ENCODE data around the gene MAP4K4.
A peak's percentile ranks its signal among the peaks of the same experiment; 100 is the strongest.

DNA sequence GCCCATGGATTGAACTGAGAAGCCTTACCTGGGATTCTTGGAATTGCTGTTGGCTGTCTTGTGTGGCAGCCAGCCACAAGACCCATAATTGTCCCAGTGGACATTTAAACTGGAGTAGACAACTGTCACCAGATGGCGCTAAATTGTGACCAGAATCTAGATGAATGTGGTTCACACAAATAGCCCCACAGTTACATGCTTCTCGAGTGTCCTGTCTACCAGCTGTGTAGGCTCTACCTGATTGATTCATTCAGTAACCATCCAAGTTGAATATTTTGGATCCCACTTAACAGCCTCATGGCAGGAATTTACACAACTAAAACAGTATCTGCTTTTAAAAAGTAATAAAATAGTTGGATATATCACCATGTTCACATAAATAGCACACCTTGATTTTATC is 73.2 kb downstream of the MAP4K4 start:
- TF ChIP-seq, protein P1, sequence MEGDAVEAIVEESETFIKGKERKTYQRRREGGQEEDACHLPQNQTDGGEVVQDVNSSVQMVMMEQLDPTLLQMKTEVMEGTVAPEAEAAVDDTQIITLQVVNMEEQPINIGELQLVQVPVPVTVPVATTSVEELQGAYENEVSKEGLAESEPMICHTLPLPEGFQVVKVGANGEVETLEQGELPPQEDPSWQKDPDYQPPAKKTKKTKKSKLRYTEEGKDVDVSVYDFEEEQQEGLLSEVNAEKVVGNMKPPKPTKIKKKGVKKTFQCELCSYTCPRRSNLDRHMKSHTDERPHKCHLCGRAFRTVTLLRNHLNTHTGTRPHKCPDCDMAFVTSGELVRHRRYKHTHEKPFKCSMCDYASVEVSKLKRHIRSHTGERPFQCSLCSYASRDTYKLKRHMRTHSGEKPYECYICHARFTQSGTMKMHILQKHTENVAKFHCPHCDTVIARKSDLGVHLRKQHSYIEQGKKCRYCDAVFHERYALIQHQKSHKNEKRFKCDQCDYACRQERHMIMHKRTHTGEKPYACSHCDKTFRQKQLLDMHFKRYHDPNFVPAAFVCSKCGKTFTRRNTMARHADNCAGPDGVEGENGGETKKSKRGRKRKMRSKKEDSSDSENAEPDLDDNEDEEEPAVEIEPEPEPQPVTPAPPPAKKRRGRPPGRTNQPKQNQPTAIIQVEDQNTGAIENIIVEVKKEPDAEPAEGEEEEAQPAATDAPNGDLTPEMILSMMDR (IDR thresholded peaks at IDR 0.05; ENCODE audit: low read length) = peak; percentile 53
- no peak for TF ChIP-seq EZH2phosphoT487 (IDR thresholded peaks at IDR 0.05; ENCODE audit: low read length)
- no peak for TF ChIP-seq EZH2 (optimal IDR thresholded peaks at IDR 0.05; ENCODE audit: low read depth, low read length)
